Raji (cell line): ENCODE data around the gene PTEN.

ENCODE experiments used
- POLR2A ChIP-seq: IDR thresholded peaks from 2 replicates; pipeline ENCODE4 v1.6.1; 2011; ENCODE audit warnings: low read depth, low read length, control low read depth; ENCODE audit not compliant: insufficient read depth

PTEN gene

GRCh38 chr10:87887548-87888289 is 24.3 kb downstream of the PTEN start:
- TF ChIP-seq POLR2A = no peak

GRCh38 chr10:87895430-87895829 is 32.0 kb downstream of the PTEN start:
- TF ChIP-seq POLR2A = no peak

DNA sequence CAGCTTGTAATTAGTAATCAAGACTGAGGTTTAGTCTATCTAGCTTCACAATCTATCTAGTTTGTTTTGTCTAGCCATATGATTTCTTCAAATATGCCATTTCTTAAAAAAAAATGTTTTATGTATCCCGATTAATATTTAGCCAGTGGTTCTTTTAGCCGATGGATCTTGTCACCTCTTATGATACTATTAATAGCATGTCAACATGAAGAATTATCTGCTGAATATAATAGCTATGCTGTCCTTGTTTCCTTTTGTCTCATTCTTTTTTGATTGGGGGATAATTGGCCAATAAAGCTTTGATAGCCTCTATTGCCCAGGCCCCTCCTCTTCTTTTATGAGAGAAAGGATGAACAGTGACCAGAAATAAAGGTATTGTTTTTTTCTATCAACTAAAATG is 32.8 kb downstream of the PTEN start:
- no peak for TF ChIP-seq POLR2A

DNA sequence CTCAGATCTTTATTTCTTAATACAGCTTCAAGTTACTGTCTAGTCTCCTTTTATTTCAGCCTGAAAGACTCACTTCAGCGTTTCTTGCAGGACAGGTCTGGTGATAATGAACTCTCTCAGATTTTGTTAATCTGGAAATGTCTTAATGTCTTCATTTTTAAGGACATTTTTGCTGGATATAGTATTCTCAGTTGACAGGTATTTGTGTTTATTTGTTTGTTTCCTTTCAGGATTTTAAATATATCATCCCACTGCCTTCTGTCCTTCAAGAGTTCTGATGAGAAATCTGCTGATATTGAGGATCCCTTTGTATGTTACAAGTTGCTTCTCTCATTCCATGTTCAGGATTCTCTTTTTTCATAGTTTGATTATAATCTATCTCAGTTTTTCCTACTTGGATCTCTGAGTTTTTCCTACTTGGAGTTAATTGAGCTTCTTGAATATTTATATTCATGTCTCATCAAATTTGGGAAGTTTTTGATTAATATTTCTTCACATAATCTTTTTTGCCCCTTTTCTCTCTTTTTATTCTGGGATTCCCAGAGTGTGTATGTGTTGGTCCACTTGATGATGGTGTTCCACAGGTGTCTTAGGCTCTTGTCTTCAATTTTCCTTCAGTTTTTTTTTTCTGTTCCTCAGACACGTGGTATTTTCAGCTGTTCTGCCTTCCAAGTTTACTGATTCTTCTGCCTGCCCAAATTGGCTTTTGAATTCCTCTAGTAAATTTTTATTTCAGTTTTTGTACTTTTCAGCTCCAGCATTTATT is 49.9 kb downstream of the PTEN start:
- no peak for TF ChIP-seq POLR2A

GRCh38 chr10:87915406-87915805 is 52.0 kb downstream of the PTEN start:
- TF ChIP-seq POLR2A = no peak

GRCh38 chr10:87915989-87916388 is 52.6 kb downstream of the PTEN start:
- TF ChIP-seq POLR2A = no peak

GRCh38 chr10:87916515-87916914 is 53.1 kb downstream of the PTEN start:
- no peak for TF ChIP-seq POLR2A

DNA sequence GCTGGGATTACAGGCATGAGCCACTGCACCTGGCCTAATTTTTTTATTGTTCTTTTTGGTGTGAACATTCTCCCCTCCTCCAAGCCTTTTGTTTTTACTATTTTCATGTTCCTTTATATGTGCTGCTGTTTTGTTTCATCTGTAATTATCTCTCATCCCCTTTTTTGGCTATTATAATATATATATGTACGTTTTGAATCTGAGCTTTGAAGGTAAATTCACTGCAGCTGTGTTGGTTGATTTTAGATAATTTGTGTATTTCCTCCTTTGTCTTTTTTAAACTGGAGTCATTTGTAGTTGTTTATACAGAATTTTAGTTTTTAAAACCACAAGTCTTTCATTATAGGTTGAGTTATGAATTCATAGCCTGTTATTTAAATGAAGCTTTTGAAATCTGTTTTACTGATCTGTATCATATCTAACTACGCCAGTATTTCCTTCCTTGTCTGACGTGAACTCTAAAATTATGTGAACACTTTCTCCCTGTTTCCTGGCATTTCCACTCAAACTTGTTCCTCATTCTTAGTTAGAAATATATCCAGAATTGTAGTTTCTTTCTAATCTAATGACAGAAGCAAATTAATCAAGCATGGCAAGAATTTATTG is 54.9 kb downstream of the PTEN start:
- no peak for TF ChIP-seq POLR2A

GRCh38 chr10:87920538-87920937 is 57.1 kb downstream of the PTEN start:
- no peak for TF ChIP-seq POLR2A

GRCh38 chr10:87921931-87922688 is 58.7 kb downstream of the PTEN start:
- TF ChIP-seq POLR2A = no peak

- no peak for TF ChIP-seq POLR2A
Measured at GRCh38 chr10:87923233-87923632, 59.8 kb downstream of the PTEN start.

DNA sequence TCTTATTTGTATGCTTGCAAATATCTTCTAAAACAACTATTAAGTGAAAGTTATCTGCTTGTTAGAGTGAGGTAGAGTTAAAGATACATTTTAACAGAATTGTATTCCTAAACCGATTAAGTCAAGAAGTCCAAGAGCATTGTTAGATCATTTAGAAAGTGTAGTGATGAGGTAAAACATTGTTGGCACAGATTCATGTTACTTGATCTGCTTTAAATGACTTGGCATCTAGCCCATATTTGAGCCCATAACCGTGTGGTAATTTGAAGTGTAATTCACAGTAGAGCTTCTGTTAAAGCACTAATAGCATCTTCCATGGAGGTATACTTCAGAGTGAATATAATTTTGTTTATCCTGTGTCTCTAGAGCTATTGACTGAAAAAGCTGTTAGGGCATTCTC is 62.1 kb downstream of the PTEN start:
- TF ChIP-seq POLR2A = no peak

DNA sequence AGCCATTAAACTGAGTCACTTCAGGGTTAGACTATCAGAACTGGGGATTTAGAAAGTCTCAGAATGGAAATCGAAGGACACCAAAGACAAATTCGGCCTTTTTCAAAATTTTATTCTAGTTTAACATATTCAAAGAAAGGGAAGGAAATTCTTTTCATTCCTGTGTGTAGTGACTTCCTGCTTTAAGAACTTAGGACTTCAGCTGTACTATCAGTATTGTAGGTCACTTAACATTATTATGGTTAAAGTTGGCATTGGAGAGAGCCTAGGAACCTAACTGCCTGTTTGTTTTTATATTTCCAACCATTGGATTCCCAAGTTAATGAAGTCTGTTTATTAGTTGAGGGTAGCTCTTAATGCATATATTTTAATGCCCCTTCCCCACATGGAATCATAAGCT is 63.7 kb downstream of the PTEN start:
- no peak for TF ChIP-seq POLR2A

DNA sequence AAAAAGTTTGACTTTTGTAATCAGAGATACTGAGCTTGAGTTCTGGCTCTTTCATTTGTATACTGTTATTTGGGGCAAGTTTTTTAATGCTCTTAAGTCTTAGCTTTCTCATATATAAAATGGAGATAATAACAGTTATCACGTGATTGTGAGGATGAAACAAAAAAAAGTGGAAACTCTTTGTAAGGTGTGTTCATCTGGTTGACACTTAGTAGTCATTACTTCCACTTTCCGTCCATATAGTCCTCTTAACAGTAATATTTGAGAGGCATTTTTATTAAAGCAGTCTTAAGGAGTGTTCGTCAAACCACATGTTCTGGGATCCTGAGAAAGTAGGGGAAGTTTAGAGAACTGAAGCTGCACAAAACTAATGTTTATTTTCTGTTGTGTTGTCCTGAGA is 65.6 kb downstream of the PTEN start:
- TF ChIP-seq POLR2A = no peak

DNA sequence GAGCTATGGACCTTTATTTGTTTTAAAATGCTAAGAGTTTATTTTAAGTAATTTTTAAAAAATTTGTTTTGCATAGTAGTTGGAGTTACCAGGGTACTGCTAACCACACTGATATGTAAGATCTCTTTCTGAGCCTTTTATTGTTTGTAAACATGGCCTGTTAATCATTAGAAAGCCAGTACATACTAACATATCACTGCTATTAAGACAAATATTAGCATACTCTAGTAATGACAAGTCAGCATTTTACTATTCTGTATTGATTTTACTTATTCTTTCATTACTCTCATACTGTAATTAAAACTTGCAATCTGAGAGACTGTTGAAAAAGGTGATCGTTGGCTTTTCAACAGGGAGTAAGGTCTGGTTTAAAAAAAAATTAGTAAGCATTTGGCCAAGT is 66.7 kb downstream of the PTEN start:
- TF ChIP-seq POLR2A = no peak
